Spleen (tissue), 13 donors: ENCODE measurements around the gene XAGE2. TPM values are rescaled to one million over a fixed set of nuclear protein-coding genes. Genes with fewer than 3 reads are reported as not detected.
"Not testable (repeated sequence)": the region's sequence is repeated elsewhere in the genome, so short reads cannot be mapped to it uniquely, and the experiment has no call there.

Experiments used
- DNase-seq: peaks from one replicate; pipeline ENCODE4 v3.0.0-alpha.2; 2020
- H3K27ac ChIP-seq, 8 donors: fragments of 200-600 bp; sonication (generic) in 7 of 8; 1 replicate in 4 of 8; 2 replicates in 4 of 8; pipeline versions ENCODE4 v1.5.0 to v1.8.0; 2016 to 2021; ENCODE audit warnings: inconsistent platforms in 4 of 8, mild to moderate bottlenecking in 4 of 8, moderate library complexity in 1 of 8
- H3K27me3 ChIP-seq, 7 donors: fragments of 200-600 bp; sonication (generic) in 6 of 7; replicated peaks in 1 of 7; 1 replicate in 4 of 7; 2 replicates in 3 of 7; pipeline versions ENCODE4 v1.5.0 to v1.8.0; 2016 to 2021; ENCODE audit warnings: inconsistent platforms in 3 of 7, mild to moderate bottlenecking in 1 of 7
- H3K36me3 ChIP-seq, 6 donors: fragments of 200-600 bp; sonication (generic) in 5 of 6; 1 replicate in 4 of 6; 2 replicates in 2 of 6; pipeline versions ENCODE4 v1.5.0 to v1.8.0; 2016 to 2021; ENCODE audit warnings: inconsistent platforms in 2 of 6
- H3K4me1 ChIP-seq, 6 donors: fragments of 200-600 bp; sonication (generic) in 5 of 6; 1 replicate in 3 of 6; 2 replicates in 3 of 6; pipeline versions ENCODE4 v1.5.0 to v1.8.0; 2016 to 2021; ENCODE audit warnings: inconsistent platforms in 3 of 6
- H3K4me3 ChIP-seq, 8 donors: fragments of 200-600 bp; sonication (generic) in 7 of 8; 1 replicate in 4 of 8; 2 replicates in 4 of 8; pipeline versions ENCODE4 v1.5.0 to v1.8.0; 2016 to 2021; ENCODE audit warnings: inconsistent platforms in 4 of 8, mild to moderate bottlenecking in 4 of 8, moderate library complexity in 2 of 8
- H3K9me3 ChIP-seq, 8 donors: fragments of 200-600 bp; sonication (generic) in 7 of 8; 1 replicate in 4 of 8; 2 replicates in 4 of 8; pipeline versions ENCODE4 v1.5.0 to v1.8.0; 2016 to 2021; ENCODE audit warnings: inconsistent platforms in 4 of 8
- POLR2A ChIP-seq, 3 donors: fragments of 450-650 bp; IDR thresholded peaks; one replicate each; pipeline ENCODE4 v1.5.1; 2017; ENCODE audit warnings: antibody characterized with exemption in 3 of 3, mild to moderate bottlenecking in 1 of 3
- POLR2AphosphoS5 ChIP-seq, 3 donors: sonication (generic); formaldehyde crosslinking; IDR thresholded peaks; one replicate each; pipeline ENCODE4 v1.5.1; 2017; ENCODE audit warnings: antibody characterized with exemption in 3 of 3
- WGBS, 5 donors: extraction: QIAGEN DNeasy Blood & Tissue Kit in 3 of 5; methylation state at CpG; one replicate each; pipeline versions ENCODE4 v1.1.5 to v1.1.7; 2013 to 2018; 5-methylcytosine and 5-hydroxymethylcytosine counted together
- intact Hi-C: fragments of 100-400 bp; cut with DNase I; formaldehyde crosslinking; loops from one replicate; pipeline ENCODE4 v1.15.0; 2023; ENCODE audit warnings: low total_unique reads
- long read RNA-seq, 2 donors: transcript quantifications; one replicate each; lab custom pipeline, GENCODE V29; 2026
- polyA plus RNA-seq, 3 donors: library from polyadenylated mRNA; stranded (reverse); fragments of 200-250 nt; gene quantifications; one replicate each; pipeline ENCODE4 v1.2.1, GENCODE V29; 2013
- total RNA-seq, 7 donors: library from RNA; depleted of rRNA in 3 of 7; stranded (reverse); fragments of >200 nt in 3 of 7; fragmentation: NEBNext Ultra II Directional in 4 of 7; extraction: Animal tissue kit (Norgen Biotek cat#: 25700) in 4 of 7; gene quantifications; one replicate each; pipeline versions ENCODE4 v1.1.0 to v1.2.1, GENCODE V29; 2016 to 2021
- TF ChIP-seq, protein P1 (sequence below), 11 experiments: fragments of 200-600 bp in 7 of 11; fragments of 450-650 bp in 4 of 11; sonication (generic) in 4 of 11; IDR thresholded peaks in 8 of 11; conservative IDR thresholded peaks in 3 of 11; 1 replicate in 7 of 11; 2 replicates in 4 of 11; pipeline versions ENCODE4 v1.4.0 to v1.8.0; 2016 to 2021; ENCODE audit warnings: antibody characterized with exemption in 11 of 11, inconsistent platforms in 4 of 11, mild to moderate bottlenecking in 1 of 11
- donor health status: healthy with polysubstance abuse.
- donor health status: DM: no; HTN: no; CAD: no; lungs with moderate emphysema.
- donor health status: DM: no; HTN: no; CAD: no.
- donor health status: Bipolar disorder and iron deficiency.
- donor health status: healthy.
- donor health status: DM: no; HTN: no; CAD: no.
- donor health status: DM: yes; HTN: yes; CAD: no.

The XAGE2 gene, protein sequence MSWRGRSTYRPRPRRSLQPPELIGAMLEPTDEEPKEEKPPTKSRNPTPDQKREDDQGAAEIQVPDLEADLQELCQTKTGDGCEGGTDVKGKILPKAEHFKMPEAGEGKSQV
- not detected for total RNA-seq
- not detected for polyA plus RNA-seq
- long read RNA-seq, donor 1 = 0 reads
- long read RNA-seq, donor 2 = 0 reads

DNA sequence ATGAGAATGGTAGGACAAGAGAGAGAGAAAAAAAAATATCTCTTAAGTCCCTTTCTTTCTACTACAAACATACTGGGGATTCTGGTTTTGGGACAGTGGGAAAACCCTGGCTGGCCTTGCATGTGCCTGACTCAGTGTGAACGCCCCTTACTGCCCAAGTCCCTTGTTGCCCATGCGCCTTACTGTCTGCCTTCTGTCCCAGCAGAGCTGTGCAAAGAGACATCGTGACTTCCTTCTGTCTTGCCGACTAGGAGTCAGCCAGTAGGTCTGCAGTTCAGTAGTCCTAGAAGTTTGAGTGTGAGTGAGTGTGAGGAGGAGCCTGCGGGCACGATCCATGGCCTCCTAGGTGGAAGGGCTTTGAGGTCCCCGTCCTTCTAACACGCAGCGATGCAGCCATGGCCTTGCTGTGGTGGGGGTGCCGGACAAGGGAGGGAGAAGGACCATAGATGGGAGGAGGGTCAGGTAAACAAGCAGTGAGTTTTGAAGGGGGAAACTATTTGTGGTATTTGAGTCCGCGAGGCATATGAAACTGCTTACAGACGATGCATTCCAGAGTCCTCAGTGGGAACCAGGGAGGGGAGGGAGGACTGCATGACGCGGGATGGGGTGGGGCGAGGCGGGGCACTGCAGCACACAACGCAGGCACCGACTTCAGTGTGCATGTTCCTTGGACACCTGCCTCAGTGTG, at the start of gene XAGE2:
XAGE2 (plus strand) TSS at position 654 of the 688 bp plus-strand sequence. CDS start 994 bp downstream, outside the sequence.
- 74 to 93% (median 90%) methylated on average over 18 to 19 of the region's 19 CpGs for WGBS, 5 donors
- intact Hi-C loops = no loop called here
- H3K27ac ChIP-seq = no peak within 1 kb of the TSS
- DNase-seq = no peak
- no peak within 1 kb of the TSS for H3K4me3 ChIP-seq
- TF ChIP-seq, protein P1, sequence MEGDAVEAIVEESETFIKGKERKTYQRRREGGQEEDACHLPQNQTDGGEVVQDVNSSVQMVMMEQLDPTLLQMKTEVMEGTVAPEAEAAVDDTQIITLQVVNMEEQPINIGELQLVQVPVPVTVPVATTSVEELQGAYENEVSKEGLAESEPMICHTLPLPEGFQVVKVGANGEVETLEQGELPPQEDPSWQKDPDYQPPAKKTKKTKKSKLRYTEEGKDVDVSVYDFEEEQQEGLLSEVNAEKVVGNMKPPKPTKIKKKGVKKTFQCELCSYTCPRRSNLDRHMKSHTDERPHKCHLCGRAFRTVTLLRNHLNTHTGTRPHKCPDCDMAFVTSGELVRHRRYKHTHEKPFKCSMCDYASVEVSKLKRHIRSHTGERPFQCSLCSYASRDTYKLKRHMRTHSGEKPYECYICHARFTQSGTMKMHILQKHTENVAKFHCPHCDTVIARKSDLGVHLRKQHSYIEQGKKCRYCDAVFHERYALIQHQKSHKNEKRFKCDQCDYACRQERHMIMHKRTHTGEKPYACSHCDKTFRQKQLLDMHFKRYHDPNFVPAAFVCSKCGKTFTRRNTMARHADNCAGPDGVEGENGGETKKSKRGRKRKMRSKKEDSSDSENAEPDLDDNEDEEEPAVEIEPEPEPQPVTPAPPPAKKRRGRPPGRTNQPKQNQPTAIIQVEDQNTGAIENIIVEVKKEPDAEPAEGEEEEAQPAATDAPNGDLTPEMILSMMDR (IDR thresholded peaks at IDR 0.05 in 8 of 11, conservative IDR thresholded peaks at IDR 0.05 in 3 of 11) = no peak
- TF ChIP-seq POLR2AphosphoS5 (IDR thresholded peaks at IDR 0.05) (no peak), POLR2A (IDR thresholded peaks at IDR 0.05) (no peak)
- H3K4me1 ChIP-seq = no peaks in the 10 kb centered on the region
- no peaks in the 10 kb centered on the region for H3K36me3 ChIP-seq
- peaks cover 0 to 25% (median 0%) of the 10 kb centered on the region in 7 donors for H3K27me3 ChIP-seq
- H3K9me3 ChIP-seq = no peaks in the 10 kb centered on the region

DNA sequence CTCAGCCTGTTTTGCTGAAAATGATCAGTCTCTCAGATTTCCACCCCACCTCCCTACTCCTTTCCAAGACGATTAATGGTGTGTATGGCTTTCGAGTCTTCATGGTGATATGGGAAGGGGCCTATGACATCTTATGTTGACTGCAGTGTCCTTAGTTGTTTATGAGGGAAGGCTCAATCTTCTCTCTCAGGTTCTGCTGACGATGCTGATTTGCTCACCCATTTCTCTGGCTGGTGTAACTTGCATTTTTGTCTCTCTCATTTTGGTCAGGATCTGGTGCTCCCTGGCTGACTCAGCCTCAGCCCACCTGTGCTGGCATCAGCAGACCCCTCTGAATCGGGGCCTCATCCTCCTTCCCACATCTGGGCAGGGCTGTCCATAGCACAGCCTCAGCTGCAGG, 31.4 kb upstream of the XAGE2 start:
- Histone ChIP-seq H3K9me3 (peaks cover 0 to 16% (median 8%) of the 10 kb centered on the region in 8 donors), H3K36me3 (no peaks in the 10 kb centered on the region), H3K27ac (no peak overlapping the region), H3K4me1 (no peaks in the 10 kb centered on the region), H3K27me3 (peaks cover 0 to 15% (median 0%) of the 10 kb centered on the region in 7 donors), H3K4me3 (no peak overlapping the region)
- TF ChIP-seq, protein P1 (IDR thresholded peaks at IDR 0.05 in 8 of 11, conservative IDR thresholded peaks at IDR 0.05 in 3 of 11) = no peak
- TF ChIP-seq POLR2AphosphoS5 (IDR thresholded peaks at IDR 0.05) (no peak), POLR2A (IDR thresholded peaks at IDR 0.05) (no peak)
- intact Hi-C loops = no loop called here
- no peak for DNase-seq
- 58 to 88% (median 77%) methylated on average over 4 of the region's 4 CpGs for WGBS, 5 donors

DNA sequence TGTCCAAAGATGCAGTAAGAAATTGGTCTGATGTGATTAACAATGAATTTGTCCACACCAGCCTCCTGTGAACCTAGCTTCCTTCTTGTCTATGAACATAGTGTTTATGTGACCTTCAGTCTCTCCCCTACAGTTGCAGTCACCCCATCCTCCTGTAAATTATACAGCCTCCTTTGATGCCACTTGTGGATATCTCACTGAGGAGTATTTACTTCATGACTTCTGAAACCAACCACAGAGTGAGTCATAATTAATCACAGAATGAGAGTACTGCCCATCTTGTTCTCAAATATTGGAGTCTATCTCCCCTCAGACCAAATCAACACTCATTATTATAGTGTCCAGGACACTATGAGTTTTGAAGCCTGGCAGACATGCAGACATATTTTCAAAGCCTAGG, 27.3 kb upstream of the XAGE2 start:
- Histone ChIP-seq H3K9me3 (no peaks in the 10 kb centered on the region), H3K4me3 (no peak overlapping the region), H3K27me3 (peaks cover 0 to 13% (median 0%) of the 10 kb centered on the region in 7 donors), H3K36me3 (no peaks in the 10 kb centered on the region), H3K4me1 (no peaks in the 10 kb centered on the region), H3K27ac (no peak overlapping the region)
- DNase-seq = no peak
- intact Hi-C loops = no loop called here
- TF ChIP-seq POLR2A (IDR thresholded peaks at IDR 0.05) = no peak
- TF ChIP-seq, protein P1 (IDR thresholded peaks at IDR 0.05 in 8 of 11, conservative IDR thresholded peaks at IDR 0.05 in 3 of 11) = no peak
- no peak for TF ChIP-seq POLR2AphosphoS5 (IDR thresholded peaks at IDR 0.05)

DNA sequence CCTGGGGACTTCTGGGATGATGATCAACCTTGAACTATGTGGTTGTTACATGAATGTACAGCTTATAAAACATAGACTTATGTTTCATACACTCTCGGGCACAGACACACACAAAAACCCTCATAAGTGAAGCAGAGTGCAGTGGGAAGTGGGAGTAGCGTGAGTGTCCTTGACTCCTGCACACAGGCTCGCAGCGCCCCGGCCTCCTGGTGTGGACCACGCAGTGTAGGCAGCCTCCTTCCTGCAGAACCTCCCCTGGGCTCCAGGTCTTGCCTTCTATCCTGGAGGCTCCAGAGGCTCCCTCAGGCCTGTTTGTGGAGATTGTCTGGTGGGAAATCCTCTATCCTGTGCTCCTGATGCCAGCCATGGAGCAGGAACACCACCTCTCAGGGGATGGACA, 25.7 kb upstream of the XAGE2 start:
- WGBS, 5 donors = 59 to 79% (median 63%) methylated on average over 5 to 6 of the region's 6 CpGs
- H3K9me3 ChIP-seq, H3K36me3 ChIP-seq, H3K27ac ChIP-seq, H3K4me3 ChIP-seq, H3K27me3 ChIP-seq, H3K4me1 ChIP-seq, intact Hi-C loops: not testable (repeated sequence)
- peak; percentile 69 for DNase-seq
